Endothelial cell of umbilical vein (primary cell): ENCODE results near the gene CLEC14A. TPM values are rescaled to one million over a fixed set of nuclear protein-coding genes. Genes with fewer than 3 reads are reported as not detected.

Experiments
- BruUV-seq: library from RNA; stranded (reverse); fragments of 400-500 nt; replicated peaks from 2 replicates; lab custom pipeline; 2021; lab: Mats Ljungman, UMichigan
- CTCF ChIA-PET: fragments of 300-600, 350-600 bp; sonication (Branson Sonifier 250); formaldehyde crosslinking; loops from one replicate; lab custom pipeline; 2021; ENCODE audit warnings: antibody characterized with exemption, inconsistent platforms; lab: Charles Lee
- POLR2A ChIA-PET: fragments of 300-600, 350-600 bp; sonication (Branson Sonifier 250); formaldehyde crosslinking; loops from one replicate; lab custom pipeline; 2021; ENCODE audit warnings: antibody characterized with exemption, inconsistent platforms; lab: Charles Lee
- DNase-seq: peaks from one replicate; pipeline ENCODE4 v3.0.0-alpha.2; 2011; ENCODE audit warnings: low read depth, low spot score
- FAIRE-seq: peaks from 2 replicates; lab custom pipeline; 2011; peaks lifted over from hg19 to GRCh38; lab: Jason Lieb, UNC
- H2AFZ ChIP-seq: 2 replicates; pipeline ENCODE4 v1.6.0; 2012; ENCODE audit warnings: low read depth, low read length, control low read depth, inconsistent platforms
- H3K27ac ChIP-seq: 2 replicates; pipeline ENCODE4 v1.5.1; 2011; ENCODE audit warnings: low read depth, mild to moderate bottlenecking, control low read depth, low read length, moderate library complexity; ENCODE audit not compliant: insufficient read depth
- H3K27me3 ChIP-seq, 2 experiments: 2 replicates each; pipeline versions ENCODE4 v1.6.0 to v1.6.1; 2011; ENCODE audit warnings: low read length in 2 of 2, mixed read lengths in 1 of 2; ENCODE audit not compliant: control insufficient read depth in 2 of 2, insufficient read depth in 2 of 2
- H3K36me3 ChIP-seq, 2 experiments: 2 replicates in 1 of 2; 3 replicates in 1 of 2; pipeline ENCODE4 v1.5.1; 2011; ENCODE audit warnings: low read length in 2 of 2, mild to moderate bottlenecking in 1 of 2, moderate library complexity in 1 of 2; ENCODE audit not compliant: control insufficient read depth in 2 of 2, insufficient read depth in 2 of 2; ENCODE audit errors: extremely low read depth in 1 of 2
- H3K4me1 ChIP-seq: 3 replicates; pipeline ENCODE4 v1.5.1; 2011; ENCODE audit warnings: mild to moderate bottlenecking, low read length; ENCODE audit not compliant: control insufficient read depth, insufficient read depth; ENCODE audit errors: extremely low read depth
- H3K4me2 ChIP-seq: 2 replicates; pipeline ENCODE4 v1.6.1; 2011; ENCODE audit warnings: low read length, control low read depth, mixed read lengths; ENCODE audit not compliant: insufficient read depth
- H3K4me3 ChIP-seq, 3 experiments: fragments of 200-600 bp in 1 of 3; sonication (generic), shearing (Covaris generic) in 1 of 3; replicated peaks in 1 of 3; 2 replicates each; pipeline ENCODE4 v1.5.1; 2011 to 2016; ENCODE audit warnings: control low read depth in 3 of 3, low read length in 3 of 3, mild to moderate bottlenecking in 2 of 3, inconsistent platforms in 1 of 3, low read depth in 1 of 3, moderate library complexity in 1 of 3; ENCODE audit not compliant: insufficient read depth in 1 of 3
- H3K79me2 ChIP-seq: 2 replicates; pipeline ENCODE4 v1.6.0; 2012; ENCODE audit warnings: low read length, inconsistent platforms; ENCODE audit not compliant: control insufficient read depth, insufficient read depth
- H3K9ac ChIP-seq: replicated peaks from 2 replicates; pipeline ENCODE3; 2011; ENCODE audit warnings: low read length, control low read depth; ENCODE audit not compliant: insufficient read depth; ENCODE audit errors: extremely low read depth
- H3K9me1 ChIP-seq: replicated peaks from 3 replicates; pipeline ENCODE4 v1.6.0; 2011; ENCODE audit warnings: mild to moderate bottlenecking, low read length; ENCODE audit not compliant: control insufficient read depth, insufficient read depth; ENCODE audit errors: extremely low read depth
- H3K9me3 ChIP-seq: replicated peaks from 2 replicates; pipeline ENCODE4 v1.5.1; 2012; ENCODE audit warnings: low read length, inconsistent platforms; ENCODE audit not compliant: control insufficient read depth, insufficient read depth
- H4K20me1 ChIP-seq: replicated peaks from 2 replicates; pipeline ENCODE3; 2011; ENCODE audit warnings: mild to moderate bottlenecking, low read length; ENCODE audit not compliant: control insufficient read depth, insufficient read depth; ENCODE audit errors: extremely low read depth
- FOS ChIP-seq: IDR thresholded peaks from 2 replicates; pipeline ENCODE4 v1.6.1; 2011; ENCODE audit warnings: mild to moderate bottlenecking, low read length, moderate library complexity, borderline replicate concordance; ENCODE audit not compliant: insufficient read depth
- GATA2 ChIP-seq: IDR thresholded peaks from 2 replicates; pipeline ENCODE4 v1.7.0; 2011; ENCODE audit warnings: low read depth, mild to moderate bottlenecking, moderate library complexity, mixed read lengths, low read length; ENCODE audit not compliant: insufficient read length, insufficient read depth
- JUN ChIP-seq: IDR thresholded peaks from 2 replicates; pipeline ENCODE4 v1.6.1; 2011; ENCODE audit warnings: borderline replicate concordance, low read depth; ENCODE audit not compliant: insufficient read length, insufficient read depth
- POLR2AphosphoS5 ChIP-seq: IDR thresholded peaks from 2 replicates; pipeline ENCODE4 v1.6.1; 2012; ENCODE audit warnings: low read depth, mild to moderate bottlenecking, control low read depth, low read length, moderate library complexity; ENCODE audit not compliant: insufficient read depth
- dilution Hi-C: fragments of 300-500 bp; cut with MboI; formaldehyde crosslinking; loops from one replicate; pipeline ENCODE4 v1.15.0; 2019; ENCODE audit warnings: low sequenced_read_pairs; ENCODE audit not compliant: extremely low pct_ligation_motif_present
- intact Hi-C: fragments of 100-400 bp; cut with micrococcal nuclease; formaldehyde crosslinking; loops from one replicate; pipeline ENCODE4 v1.10.0; 2022
- polyA plus RNA-seq, 4 experiments: library from polyadenylated mRNA; depleted of rRNA in 3 of 4; stranded (reverse) in 3 of 4; unstranded in 1 of 4; fragments of >200 nt; gene quantifications; 2 replicates each; pipeline versions ENCODE4 v1.2.1 to v1.2.3, GENCODE V29; 2011 to 2012; ENCODE audit warnings: missing spikeins in 1 of 4
- total RNA-seq: library from RNA; stranded (reverse); gene quantifications from 2 replicates; pipeline ENCODE4 v1.2.3, GENCODE V29; 2021
- TF ChIP-seq, protein P1 (sequence below): IDR thresholded peaks from 2 replicates; pipeline ENCODE4 v1.6.1; 2011; ENCODE audit not compliant: insufficient read depth, insufficient read length

The CLEC14A gene
- total and polyA plus RNA-seq, 2 donors (not counting 3 experiments of a cell fraction or from before 2014, with no cell fraction given): 396 to 562 TPM

GRCh38 chr14:38209572-38210557 is 46.0 kb downstream of the CLEC14A start:
- no peaks in the 10 kb centered on the region for H3K9me3 ChIP-seq
- peak overlapping the region; percentile 95 for H3K4me2 ChIP-seq
- ChIA-PET CTCF (interaction anchor here (0.9 to 3.0 kb wide), 15 partner anchors 12 to 825 kb away, joined by 3 to 12 read pairs (median 6); partner anchors contain the start of gene CLEC14A), POLR2A (no interaction called here)
- no peaks in the 10 kb centered on the region for H3K27me3 ChIP-seq
- peak overlapping the region; percentile 81 for H2AFZ ChIP-seq
- no peaks in the 10 kb centered on the region for H3K9me1 ChIP-seq
- no TSS peak for BruUV-seq
- no peaks in the 10 kb centered on the region for H4K20me1 ChIP-seq
- dilution Hi-C loops: no loop called here
- peak overlapping the region; percentile 11 for H3K9ac ChIP-seq
- intact Hi-C loops: loop anchor here (1.0 to 5.0 kb wide), 6 partner anchors 46 to 807 kb away; partner anchors contain the start of gene CLEC14A
- peak overlapping the region; percentile 44 to 81 (median 79) for H3K4me3 ChIP-seq
- peaks cover 36% of the 10 kb centered on the region for H3K4me1 ChIP-seq
- no peak overlapping the region for H3K27ac ChIP-seq
- H3K36me3 ChIP-seq: no peaks in the 10 kb centered on the region
- FAIRE-seq: peak; percentile 77
- no peaks in the 10 kb centered on the region for H3K79me2 ChIP-seq
- DNase-seq: peak; percentile 70
- TF ChIP-seq FOS (peak; percentile 87), GATA2 (no peak), POLR2AphosphoS5 (no peak), JUN (peak; percentile 34)
- TF ChIP-seq, protein P1, sequence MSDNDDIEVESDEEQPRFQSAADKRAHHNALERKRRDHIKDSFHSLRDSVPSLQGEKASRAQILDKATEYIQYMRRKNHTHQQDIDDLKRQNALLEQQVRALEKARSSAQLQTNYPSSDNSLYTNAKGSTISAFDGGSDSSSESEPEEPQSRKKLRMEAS: no peak
